ENCODE data around the gene B3GLCT. TPM values are rescaled to one million over a fixed set of nuclear protein-coding genes. Genes with fewer than 3 reads are reported as not detected.

The B3GLCT gene
- total and polyA plus RNA-seq, 10 of the 15 experiments (the other 5 are each of a cell fraction or from before 2014, with no cell fraction given) = 0.07 to 0.89 (median 0.25) TPM

- TF ChIP-seq ZBTB33 (IDR thresholded peaks at IDR 0.05) = no peak
- no peak for TF ChIP-seq IRF3 (IDR thresholded peaks at IDR 0.05)
- no peak for TF ChIP-seq SMC3 (IDR thresholded peaks at IDR 0.05; ENCODE audit: borderline replicate concordance, low read length)
- peak; percentile 59; the same call in 1 of the 2 replicates for TF ChIP-seq JUND (IDR thresholded peaks at IDR 0.05; ENCODE audit: low read depth, low read length)
- no peak for TF ChIP-seq REST (IDR thresholded peaks at IDR 0.05; ENCODE audit: low read depth, low read length)
- TF ChIP-seq EP300 (IDR thresholded peaks at IDR 0.05; ENCODE audit: borderline replicate concordance in 1 of 2, control insufficient read depth in 1 of 2, low read depth in 2 of 2, low read length in 2 of 2) = no peak
- no peak for TF ChIP-seq CHD1 (IDR thresholded peaks at IDR 0.05; ENCODE audit: low read depth, low read length)
- no peak for TF ChIP-seq POLR2A (IDR thresholded peaks at IDR 0.05; ENCODE audit: low read depth, low read length)
- no peak for TF ChIP-seq SP1 (IDR thresholded peaks at IDR 0.05; ENCODE audit: low read depth, low read length)
- peak; percentile 52 for TF ChIP-seq ATF2 (IDR thresholded peaks at IDR 0.05; ENCODE audit: low read length)
- no peak for TF ChIP-seq POLR2AphosphoS2 (IDR thresholded peaks at IDR 0.05; ENCODE audit: low read depth, low read length)
- TF ChIP-seq FOXM1 (IDR thresholded peaks at IDR 0.05; ENCODE audit: low read depth, low read length) = no peak
- no peak for TF ChIP-seq CBX5 (IDR thresholded peaks at IDR 0.05; ENCODE audit: low read depth)
- TF ChIP-seq SRF (IDR thresholded peaks at IDR 0.05; ENCODE audit: low read depth in 2 of 2, low read length in 2 of 2) = no peak
- peak; percentile 39; the same call in 1 of the 2 replicates for TF ChIP-seq RUNX3 (IDR thresholded peaks at IDR 0.05; ENCODE audit: low read length)
Observed at GRCh38 chr13:31167490-31167889, 32.3 kb upstream of the B3GLCT start (continued).
